ENCODE data around the gene TMEM242. TPM values are rescaled to one million over a fixed set of nuclear protein-coding genes. Genes with fewer than 3 reads are reported as not detected.

Gene TMEM242
- total RNA-seq, 1 donor from 2014 or later = 9.7 TPM

DNA sequence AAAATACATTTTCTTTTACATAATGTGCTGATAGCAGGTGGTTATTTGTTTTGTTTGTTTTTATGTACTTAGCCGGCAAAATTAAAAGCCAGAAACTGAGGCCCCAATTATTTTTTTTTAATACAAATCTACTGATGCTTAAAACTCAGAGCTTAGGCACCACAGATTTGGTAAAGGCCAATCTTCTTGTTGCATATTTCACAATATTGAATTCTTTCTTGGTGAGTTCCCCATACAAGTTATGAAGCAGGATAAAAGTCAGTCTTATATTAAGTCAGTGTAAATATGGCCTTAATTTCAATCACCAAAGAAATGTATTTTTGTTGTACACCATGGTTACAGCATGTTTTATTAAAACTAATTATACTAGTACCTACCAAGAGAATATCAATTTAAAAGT, 41.4 kb upstream of the TMEM242 start:
- TF ChIP-seq CTCF (IDR thresholded peaks at IDR 0.05) = no peak
- no peak overlapping the region for H3K4me3 Mint-ChIP-seq (ENCODE audit: unreplicated experiment)
- H3K4me1 Mint-ChIP-seq (ENCODE audit: low read depth) = no peaks in the 10 kb centered on the region
- DNase-seq (ENCODE audit: low spot score) = no peak
- H3K27me3 Mint-ChIP-seq (ENCODE audit: low read depth) = peaks cover 5% of the 10 kb centered on the region
- no peaks in the 10 kb centered on the region for H3K36me3 Mint-ChIP-seq (ENCODE audit: low read depth)
- H3K27ac Mint-ChIP-seq (ENCODE audit: unreplicated experiment) = no peak overlapping the region
- H3K9me3 Mint-ChIP-seq (ENCODE audit: low read depth) = no peaks in the 10 kb centered on the region

GRCh38 chr6:157361886-157362285, 38.6 kb upstream of the TMEM242 start:
- no peak overlapping the region for H3K4me3 Mint-ChIP-seq (ENCODE audit: unreplicated experiment)
- no peak for DNase-seq (ENCODE audit: low spot score)
- peaks cover 12% of the 10 kb centered on the region for H3K27me3 Mint-ChIP-seq (ENCODE audit: low read depth)
- no peaks in the 10 kb centered on the region for H3K36me3 Mint-ChIP-seq (ENCODE audit: low read depth)
- no peaks in the 10 kb centered on the region for H3K9me3 Mint-ChIP-seq (ENCODE audit: low read depth)
- H3K27ac Mint-ChIP-seq (ENCODE audit: unreplicated experiment) = no peak overlapping the region
- H3K4me1 Mint-ChIP-seq (ENCODE audit: low read depth) = no peaks in the 10 kb centered on the region
- no peak for TF ChIP-seq CTCF (IDR thresholded peaks at IDR 0.05)

DNA sequence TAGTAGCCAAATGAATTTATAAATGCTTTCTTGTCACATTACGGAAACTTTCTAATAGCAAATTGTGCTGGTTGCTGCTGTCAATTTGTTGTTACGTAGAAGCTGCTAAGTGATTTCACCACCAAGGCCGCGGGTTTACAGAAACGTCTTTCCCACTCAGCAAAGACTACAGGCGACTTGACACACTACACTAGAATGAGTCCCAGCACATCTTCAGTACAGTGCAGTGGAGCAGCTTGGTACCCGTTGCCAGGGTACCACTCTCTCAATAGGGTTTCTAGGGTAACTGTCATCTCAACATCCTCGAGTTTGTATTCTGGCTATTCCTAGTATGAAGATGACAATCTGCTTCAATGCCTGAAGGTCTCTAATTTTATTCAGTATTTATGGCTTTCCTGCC, 35.0 kb upstream of the TMEM242 start:
- DNase-seq (ENCODE audit: low spot score) = no peak
- Mint-ChIP-seq H3K4me1 (ENCODE audit: low read depth) (peaks cover 8% of the 10 kb centered on the region), H3K36me3 (ENCODE audit: low read depth) (no peaks in the 10 kb centered on the region), H3K27ac (ENCODE audit: unreplicated experiment) (no peak overlapping the region), H3K4me3 (ENCODE audit: unreplicated experiment) (no peak overlapping the region), H3K9me3 (ENCODE audit: low read depth) (no peaks in the 10 kb centered on the region), H3K27me3 (ENCODE audit: low read depth) (peaks cover 11% of the 10 kb centered on the region)
- TF ChIP-seq CTCF (IDR thresholded peaks at IDR 0.05) = no peak

GRCh38 chr6:157346373-157346772, 23.1 kb upstream of the TMEM242 start:
- Mint-ChIP-seq H3K27me3 (ENCODE audit: low read depth) (peaks cover 32% of the 10 kb centered on the region), H3K36me3 (ENCODE audit: low read depth) (no peaks in the 10 kb centered on the region), H3K4me3 (ENCODE audit: unreplicated experiment) (no peak overlapping the region), H3K4me1 (ENCODE audit: low read depth) (no peaks in the 10 kb centered on the region), H3K9me3 (ENCODE audit: low read depth) (peaks cover 9% of the 10 kb centered on the region), H3K27ac (ENCODE audit: unreplicated experiment) (no peak overlapping the region)
- no peak for DNase-seq (ENCODE audit: low spot score)
- no peak for TF ChIP-seq CTCF (IDR thresholded peaks at IDR 0.05)

- Mint-ChIP-seq H3K4me1 (ENCODE audit: low read depth) (no peaks in the 10 kb centered on the region), H3K9me3 (ENCODE audit: low read depth) (no peaks in the 10 kb centered on the region), H3K4me3 (ENCODE audit: unreplicated experiment) (no peak overlapping the region), H3K36me3 (ENCODE audit: low read depth) (no peaks in the 10 kb centered on the region), H3K27me3 (ENCODE audit: low read depth) (peaks cover 34% of the 10 kb centered on the region), H3K27ac (ENCODE audit: unreplicated experiment) (no peak overlapping the region)
- no peak for TF ChIP-seq CTCF (IDR thresholded peaks at IDR 0.05)
- DNase-seq (ENCODE audit: low spot score) = no peak
These were observed 20.4 kb upstream of the TMEM242 start for GRCh38 chr6:157343732-157344131.
